MG63 (cell line): ENCODE data around the gene INTS13. TPM values are rescaled to one million over a fixed set of nuclear protein-coding genes. Genes with fewer than 3 reads are reported as not detected.
"Not testable (repeated sequence)": the region's sequence is repeated elsewhere in the genome, so short reads cannot be mapped to it uniquely, and the experiment has no call there.

Experiments
- DNase-seq: peaks from one replicate; pipeline ENCODE4 v3.0.0-alpha.2; 2020
- H3K27me3 ChIP-seq: fragments of 250-450 bp; sonication (Bioruptor Pico); 2 replicates; pipeline ENCODE4 v1.5.1; 2020; ENCODE audit warnings: mild to moderate bottlenecking, moderate library complexity
- H3K36me3 ChIP-seq: fragments of 250-450 bp; sonication (Bioruptor Pico); 2 replicates; pipeline ENCODE4 v1.5.1; 2020; ENCODE audit warnings: mild to moderate bottlenecking, moderate library complexity
- H3K4me3 ChIP-seq: fragments of 250-450 bp; sonication (Bioruptor Pico); 2 replicates; pipeline ENCODE4 v1.5.1; 2020; ENCODE audit warnings: mild to moderate bottlenecking, moderate library complexity
- H3K9me3 ChIP-seq: fragments of 250-450 bp; sonication (Bioruptor Pico); 2 replicates; pipeline ENCODE4 v1.5.1; 2020; ENCODE audit warnings: mild to moderate bottlenecking, moderate library complexity
- total RNA-seq: library from RNA; depleted of rRNA; stranded (reverse); fragments of >200 nt; shearing (Covaris generic); gene quantifications from 2 replicates; pipeline ENCODE4 v1.2.3, GENCODE V29; 2014; ENCODE audit warnings: low replicate concordance; rRNA removed

The INTS13 gene, protein sequence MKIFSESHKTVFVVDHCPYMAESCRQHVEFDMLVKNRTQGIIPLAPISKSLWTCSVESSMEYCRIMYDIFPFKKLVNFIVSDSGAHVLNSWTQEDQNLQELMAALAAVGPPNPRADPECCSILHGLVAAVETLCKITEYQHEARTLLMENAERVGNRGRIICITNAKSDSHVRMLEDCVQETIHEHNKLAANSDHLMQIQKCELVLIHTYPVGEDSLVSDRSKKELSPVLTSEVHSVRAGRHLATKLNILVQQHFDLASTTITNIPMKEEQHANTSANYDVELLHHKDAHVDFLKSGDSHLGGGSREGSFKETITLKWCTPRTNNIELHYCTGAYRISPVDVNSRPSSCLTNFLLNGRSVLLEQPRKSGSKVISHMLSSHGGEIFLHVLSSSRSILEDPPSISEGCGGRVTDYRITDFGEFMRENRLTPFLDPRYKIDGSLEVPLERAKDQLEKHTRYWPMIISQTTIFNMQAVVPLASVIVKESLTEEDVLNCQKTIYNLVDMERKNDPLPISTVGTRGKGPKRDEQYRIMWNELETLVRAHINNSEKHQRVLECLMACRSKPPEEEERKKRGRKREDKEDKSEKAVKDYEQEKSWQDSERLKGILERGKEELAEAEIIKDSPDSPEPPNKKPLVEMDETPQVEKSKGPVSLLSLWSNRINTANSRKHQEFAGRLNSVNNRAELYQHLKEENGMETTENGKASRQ
- total RNA-seq: 87.1 and 123 TPM in 2 replicates

DNA sequence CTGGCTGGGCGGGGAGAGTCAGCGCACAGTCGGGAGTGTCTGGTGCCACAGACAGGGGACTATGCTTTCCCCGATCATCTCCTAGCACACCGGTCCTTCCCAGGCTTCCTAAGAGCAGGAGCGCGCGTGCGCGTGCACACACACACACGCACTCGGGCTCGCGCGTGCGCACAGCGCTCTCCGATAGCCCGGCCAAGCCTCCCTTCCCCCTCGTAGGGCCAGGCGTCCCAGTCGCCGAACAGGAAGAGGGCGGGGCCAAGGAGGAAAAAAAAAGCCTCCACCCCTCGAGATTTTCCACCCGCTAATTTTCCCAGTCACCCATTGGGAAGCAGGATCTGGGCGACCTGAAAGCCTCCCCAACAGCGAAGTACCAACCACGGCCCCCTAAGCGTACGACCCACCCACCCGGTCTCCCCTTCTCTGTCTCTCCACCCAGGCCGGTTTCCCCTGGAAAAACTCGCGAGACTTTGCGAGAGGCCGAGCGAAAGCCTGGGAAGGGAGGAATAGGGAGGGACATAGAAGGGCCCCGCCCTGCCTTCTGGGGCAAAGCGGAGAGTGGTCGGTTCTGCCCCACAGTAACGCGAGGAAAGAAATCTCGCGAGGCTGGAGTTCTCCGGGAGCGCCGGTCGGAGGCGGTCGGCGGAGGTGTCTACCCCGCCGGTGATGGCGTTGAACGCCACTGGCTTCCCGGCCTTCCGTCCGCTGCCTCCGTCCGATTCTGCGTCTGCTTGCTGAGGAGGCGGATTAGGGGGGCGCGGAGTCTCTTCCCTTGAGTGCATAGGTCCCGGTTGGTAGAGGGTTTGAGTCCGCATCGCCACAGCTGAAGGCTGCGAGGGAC lies at the start of gene INTS13, which contains the start of gene FGFR1OP2:
Gene INTS13, minus strand, starts transcription at position 119 of the 838 bp plus-strand sequence. CDS start 1,178 bp downstream, outside the sequence.
Gene FGFR1OP2, plus strand, starts transcription at position 608 of the 838 bp plus-strand sequence. CDS start 15,689 bp downstream, outside the sequence.
- no peaks in the 10 kb centered on the region for H3K27me3 ChIP-seq
- peak; percentile 99 for DNase-seq
- no peaks in the 10 kb centered on the region for H3K9me3 ChIP-seq
- peaks cover 19% of the 10 kb centered on the region for H3K36me3 ChIP-seq
- peak within 1 kb of the TSS; percentile 91 for H3K4me3 ChIP-seq

DNA sequence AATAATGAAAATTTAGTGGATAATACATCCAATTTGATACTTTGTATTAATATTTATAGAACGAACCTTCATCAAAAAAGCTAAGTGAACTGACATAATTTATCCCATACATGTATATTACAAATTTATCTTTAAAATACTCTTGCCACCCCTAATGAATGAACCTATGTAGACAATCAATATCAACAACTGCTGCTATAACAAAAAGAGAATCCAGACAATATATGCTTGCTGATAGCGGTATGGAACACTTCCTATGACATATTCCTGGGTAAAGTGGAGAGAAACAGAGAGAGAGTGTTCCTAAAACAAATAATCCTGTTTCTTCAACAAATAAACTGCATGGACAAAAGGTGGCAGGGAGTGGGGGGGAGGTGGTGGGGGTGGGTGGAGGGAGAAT lies 45.1 kb upstream of the INTS13 start:
- DNase-seq: no peak
- Histone ChIP-seq H3K27me3 (no peaks in the 10 kb centered on the region), H3K4me3 (no peak overlapping the region), H3K9me3 (no peaks in the 10 kb centered on the region), H3K36me3 (no peaks in the 10 kb centered on the region; the same call in 1 of the 2 replicates)

GRCh38 chr12:26979733-26980132 lies 42.0 kb upstream of the INTS13 start:
- Histone ChIP-seq H3K27me3 (no peaks in the 10 kb centered on the region), H3K4me3 (no peak overlapping the region), H3K36me3 (peaks cover 5% of the 10 kb centered on the region; the same call in 1 of the 2 replicates), H3K9me3 (no peaks in the 10 kb centered on the region)
- no peak for DNase-seq

DNA sequence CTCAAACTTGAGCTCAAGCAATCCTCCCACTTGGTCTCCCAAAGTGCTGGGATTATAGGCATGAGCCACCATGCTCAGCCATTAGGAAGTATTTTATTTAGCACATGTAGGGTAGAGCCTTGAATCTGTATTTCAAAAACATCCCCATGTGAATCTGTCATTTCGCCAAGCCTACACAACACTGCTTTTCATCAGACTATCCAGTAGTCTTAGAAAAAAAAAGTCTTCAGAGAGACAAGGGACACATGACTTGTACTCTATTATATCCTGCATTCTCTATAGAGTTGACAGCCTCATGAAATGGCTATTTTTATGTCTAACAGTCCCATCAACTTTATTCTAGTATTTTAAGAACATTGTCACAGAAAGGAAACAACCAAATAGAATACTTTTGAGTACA lies 41.0 kb upstream of the INTS13 start:
- Histone ChIP-seq H3K36me3 (peaks cover 5% of the 10 kb centered on the region; the same call in 1 of the 2 replicates), H3K4me3 (no peak overlapping the region), H3K27me3 (no peaks in the 10 kb centered on the region), H3K9me3 (no peaks in the 10 kb centered on the region)
- no peak for DNase-seq

DNA sequence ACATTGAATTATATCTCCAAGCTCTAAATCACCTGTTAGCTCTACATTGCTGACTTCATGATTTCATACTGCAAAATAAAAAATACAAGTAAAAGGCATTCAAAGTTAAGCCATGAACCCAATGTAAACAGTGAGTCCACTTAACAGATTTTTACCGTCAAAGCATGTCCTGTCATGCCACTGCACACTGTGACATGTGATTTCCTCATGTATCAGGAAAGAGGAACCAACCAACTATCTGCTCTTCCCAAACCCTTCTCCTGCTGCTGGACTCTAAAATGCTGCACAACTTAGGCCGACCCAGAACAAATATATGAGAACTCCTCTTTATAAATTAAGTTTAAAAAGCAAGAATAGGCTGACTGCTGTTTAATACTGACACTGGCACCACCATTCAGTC lies 38.9 kb upstream of the INTS13 start:
- DNase-seq: no peak
- peaks cover 6% of the 10 kb centered on the region; the same call in 1 of the 2 replicates for H3K36me3 ChIP-seq
- no peak overlapping the region for H3K4me3 ChIP-seq
- H3K9me3 ChIP-seq: no peaks in the 10 kb centered on the region
- no peaks in the 10 kb centered on the region for H3K27me3 ChIP-seq

DNA sequence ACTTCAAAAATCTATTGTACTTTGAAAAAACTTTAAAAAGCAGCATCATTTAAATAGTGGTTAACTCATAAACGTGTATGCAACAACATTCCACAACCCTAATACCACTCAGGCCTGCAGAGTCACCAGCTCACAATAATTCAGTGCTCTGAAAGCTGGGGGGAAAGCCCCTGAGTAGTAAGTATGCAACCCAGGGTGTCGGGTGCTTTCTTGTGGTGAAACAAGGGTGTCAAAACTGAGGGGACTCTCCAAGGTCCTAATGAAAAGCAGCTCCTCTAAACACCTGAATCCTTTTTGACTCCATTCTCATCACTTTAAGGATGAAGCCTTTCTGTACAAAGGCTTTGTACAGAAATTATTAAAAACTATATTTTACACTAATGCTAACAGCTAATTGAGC lies 34.2 kb upstream of the INTS13 start:
- Histone ChIP-seq H3K27me3 (no peaks in the 10 kb centered on the region), H3K9me3 (no peaks in the 10 kb centered on the region), H3K4me3 (no peak overlapping the region), H3K36me3 (peaks cover 14% of the 10 kb centered on the region)
- DNase-seq: no peak

- Histone ChIP-seq H3K4me3 (no peak overlapping the region), H3K9me3 (no peaks in the 10 kb centered on the region), H3K36me3 (peaks cover 19% of the 10 kb centered on the region), H3K27me3 (no peaks in the 10 kb centered on the region)
- no peak for DNase-seq
Measured at GRCh38 chr12:26970136-26970535, 32.4 kb upstream of the INTS13 start.

- no peak for DNase-seq
- Histone ChIP-seq H3K36me3 (peaks cover 19% of the 10 kb centered on the region), H3K4me3 (no peak overlapping the region)
Measured at GRCh38 chr12:26966842-26967241, 29.1 kb upstream of the INTS13 start.

GRCh38 chr12:26963413-26963812 lies 25.6 kb upstream of the INTS13 start:
- Histone ChIP-seq H3K36me3 (peaks cover 10% of the 10 kb centered on the region), H3K4me3 (no peak overlapping the region), H3K9me3 (no peaks in the 10 kb centered on the region), H3K27me3 (no peaks in the 10 kb centered on the region)
- no peak for DNase-seq

More at GRCh38 chr12:26966842-26967241, 29.1 kb upstream of the INTS13 start:
- no peaks in the 10 kb centered on the region for H3K27me3 ChIP-seq
- no peaks in the 10 kb centered on the region for H3K9me3 ChIP-seq

DNA sequence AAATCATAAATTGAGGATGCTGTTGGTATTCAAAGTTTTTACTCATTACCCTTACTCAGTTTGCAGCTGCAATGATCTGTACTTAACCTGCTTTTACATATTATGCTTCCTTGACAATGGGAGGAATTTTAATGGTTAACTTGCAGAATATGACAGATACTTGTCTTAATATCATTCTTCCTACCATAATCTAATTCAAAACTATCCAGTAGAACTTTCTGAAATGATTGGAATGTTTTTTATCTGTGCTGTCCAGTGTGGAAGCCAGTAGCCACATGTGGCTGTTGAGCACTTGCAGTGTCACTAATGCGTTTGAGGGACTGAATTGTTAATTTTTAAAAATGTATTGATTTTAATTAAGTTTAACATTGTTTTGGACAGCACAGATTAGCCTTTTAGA lies 24.0 kb upstream of the INTS13 start:
- peaks cover 18% of the 10 kb centered on the region for H3K36me3 ChIP-seq
- H3K4me3 ChIP-seq: no peak overlapping the region
- no peaks in the 10 kb centered on the region for H3K9me3 ChIP-seq
- DNase-seq: no peak
- H3K27me3 ChIP-seq: no peaks in the 10 kb centered on the region

DNA sequence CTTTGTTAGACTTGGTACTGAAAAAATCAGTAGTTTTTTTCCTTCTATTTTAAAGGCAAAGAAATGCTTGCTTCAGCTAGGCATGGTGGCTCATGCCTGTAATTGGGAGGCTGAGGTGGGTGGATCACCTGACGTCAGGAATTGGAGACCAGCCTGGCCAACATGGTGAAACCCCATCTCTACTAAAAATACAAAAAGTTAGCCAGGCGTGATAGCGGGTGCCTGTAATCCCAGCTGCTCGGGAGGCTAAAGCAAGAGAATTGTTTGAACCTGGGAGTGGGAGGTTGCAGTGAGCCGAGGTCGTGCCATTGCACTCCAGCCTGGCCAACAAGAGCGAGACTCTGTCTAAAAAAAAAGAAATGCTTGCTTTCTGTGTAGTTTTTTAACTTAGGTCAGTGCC lies 23.6 kb upstream of the INTS13 start:
- peaks cover 16% of the 10 kb centered on the region for H3K36me3 ChIP-seq
- H3K9me3 ChIP-seq, DNase-seq, H3K4me3 ChIP-seq, H3K27me3 ChIP-seq: not testable (repeated sequence)

DNA sequence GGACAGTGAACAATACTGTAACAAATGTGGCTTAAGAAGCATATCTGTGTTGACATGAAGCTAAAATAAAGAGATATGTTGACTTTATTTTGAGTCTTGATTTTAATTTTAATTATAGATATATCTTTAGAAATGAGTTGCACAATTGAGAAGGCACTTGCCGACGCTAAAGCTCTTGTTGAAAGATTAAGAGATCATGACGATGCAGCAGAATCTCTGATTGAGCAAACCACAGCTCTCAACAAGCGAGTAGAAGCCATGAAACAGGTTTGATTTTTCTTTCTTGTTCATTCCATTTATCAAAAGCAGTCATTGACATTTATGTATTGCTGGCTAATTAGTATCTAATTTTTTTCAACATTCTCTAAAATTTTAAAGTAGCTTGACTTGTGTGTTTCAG lies 16.2 kb upstream of the INTS13 start:
- DNase-seq: no peak
- no peak overlapping the region for H3K4me3 ChIP-seq
- no peaks in the 10 kb centered on the region for H3K27me3 ChIP-seq
- peaks cover 13% of the 10 kb centered on the region for H3K36me3 ChIP-seq
- H3K9me3 ChIP-seq: no peaks in the 10 kb centered on the region

DNA sequence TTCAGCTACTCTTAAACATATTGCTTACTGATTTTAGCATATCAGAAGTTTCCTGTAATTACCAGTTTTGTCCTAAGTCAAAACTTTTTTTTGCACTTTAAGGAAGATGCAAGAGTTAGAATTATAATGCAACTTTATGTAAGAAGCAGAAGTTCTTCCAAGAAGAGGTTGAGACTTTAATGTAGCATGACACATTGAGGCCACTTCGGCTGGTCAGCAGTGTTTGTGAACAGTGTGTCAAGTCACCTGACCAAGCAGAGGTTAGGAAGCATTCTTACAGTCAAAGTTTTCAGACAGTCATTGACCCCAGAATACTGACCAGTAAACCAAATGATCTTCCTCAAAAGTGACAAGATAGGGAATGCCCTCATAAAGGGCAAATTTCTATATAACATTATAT lies 15.7 kb upstream of the INTS13 start:
- H3K27me3 ChIP-seq: no peaks in the 10 kb centered on the region
- peaks cover 16% of the 10 kb centered on the region for H3K36me3 ChIP-seq
- no peak for DNase-seq
- peaks cover 4% of the 10 kb centered on the region; the same call in 1 of the 2 replicates for H3K9me3 ChIP-seq
- H3K4me3 ChIP-seq: no peak overlapping the region

DNA sequence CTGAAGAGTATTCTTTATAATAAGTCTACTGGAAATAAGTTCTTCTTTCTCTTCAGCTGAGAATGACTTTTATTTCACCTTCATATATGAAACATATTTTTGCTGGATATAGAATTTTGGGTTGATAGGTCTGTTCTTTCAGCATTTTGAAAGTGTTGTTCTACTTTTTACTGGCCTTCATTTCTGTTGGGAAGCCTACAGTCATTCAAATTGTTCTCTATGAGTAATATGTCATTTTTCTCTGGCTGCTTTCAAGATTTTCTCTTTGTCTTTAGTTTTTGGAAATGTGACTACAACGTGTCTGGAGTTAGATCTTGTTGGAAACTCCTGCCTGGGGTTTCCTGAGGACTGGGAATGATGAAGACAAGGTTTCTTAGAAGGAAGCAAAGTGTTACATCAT lies 10.5 kb upstream of the INTS13 start:
- Histone ChIP-seq H3K27me3 (no peaks in the 10 kb centered on the region), H3K36me3 (peaks cover 10% of the 10 kb centered on the region), H3K9me3 (peaks cover 27% of the 10 kb centered on the region; the same call in 1 of the 2 replicates), H3K4me3 (no peak overlapping the region)
- no peak for DNase-seq

DNA sequence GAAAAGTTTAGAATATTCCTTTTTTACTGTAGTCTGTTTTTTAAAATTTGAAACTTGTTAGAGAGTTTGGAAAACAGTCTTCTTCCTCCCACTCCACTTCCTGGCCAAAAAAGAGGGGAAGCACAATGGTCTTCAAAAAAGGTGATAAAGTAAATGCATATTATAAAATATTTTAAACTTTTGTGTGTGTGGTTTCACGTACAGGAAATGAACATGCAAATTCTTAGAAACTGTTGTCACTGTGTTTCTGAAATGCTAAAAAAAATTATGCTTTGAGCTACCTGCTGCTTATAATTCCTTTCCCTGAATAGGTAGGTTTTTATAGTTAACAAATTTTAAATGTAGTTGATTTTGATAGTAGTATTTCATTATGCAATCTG lies 3.4 kb upstream of the INTS13 start:
- Histone ChIP-seq H3K36me3 (peaks cover 10% of the 10 kb centered on the region; the same call in 1 of the 2 replicates), H3K27me3 (no peaks in the 10 kb centered on the region), H3K9me3 (peaks cover 21% of the 10 kb centered on the region; the same call in 1 of the 2 replicates), H3K4me3 (no peak overlapping the region)
- no peak for DNase-seq

GRCh38 chr12:26940516-26941214 lies 2.9 kb upstream of the INTS13 start:
- peaks cover 21% of the 10 kb centered on the region; the same call in 1 of the 2 replicates for H3K9me3 ChIP-seq
- H3K36me3 ChIP-seq: peaks cover 12% of the 10 kb centered on the region; the same call in 1 of the 2 replicates
- DNase-seq: no peak
- H3K27me3 ChIP-seq: no peaks in the 10 kb centered on the region
- H3K4me3 ChIP-seq: no peak overlapping the region
